Activated B cell treated with CpG ODN at 0.5 μM for 24 hours (primary cell): ENCODE results near the gene CYTH1. TPM values are rescaled to one million over a fixed set of nuclear protein-coding genes. Genes with fewer than 3 reads are reported as not detected.

Source experiments
- ATAC-seq: fragments of 200-7000 bp; cut with Tn5 transposase; one replicate; pipeline ENCODE4 v1.10.0; 2021; ENCODE audit warnings: low read depth, mild to moderate bottlenecking, moderate library complexity
- CTCF ChIA-PET: fragments of 350-600 bp; sonication (Branson Sonifier 250); formaldehyde crosslinking; loops from one replicate; lab custom pipeline; 2021; ENCODE audit warnings: antibody characterized with exemption; lab: Charles Lee
- POLR2A ChIA-PET: fragments of 350-600 bp; sonication (Branson Sonifier 250); formaldehyde crosslinking; loops from one replicate; lab custom pipeline; 2021; ENCODE audit warnings: antibody characterized with exemption; lab: Charles Lee
- DNase-seq: peaks from one replicate; pipeline ENCODE4 v3.0.0; 2022
- H3K27ac Mint-ChIP-seq: one replicate; pipeline ENCODE4 v1.8.0; 2020; ENCODE audit warnings: mixed read lengths
- H3K27me3 Mint-ChIP-seq: one replicate; pipeline ENCODE4 v1.8.0; 2021; ENCODE audit warnings: mixed read lengths
- H3K36me3 Mint-ChIP-seq: one replicate; pipeline ENCODE4 v1.8.0; 2021; ENCODE audit warnings: low read depth, mixed read lengths
- H3K4me1 Mint-ChIP-seq: one replicate; pipeline ENCODE4 v1.8.0; 2021; ENCODE audit warnings: mixed read lengths
- H3K4me3 Mint-ChIP-seq: one replicate; pipeline ENCODE4 v1.8.0; 2020; ENCODE audit warnings: mild to moderate bottlenecking, mixed read lengths
- H3K9me3 Mint-ChIP-seq: one replicate; pipeline ENCODE4 v1.8.0; 2020; ENCODE audit warnings: mixed read lengths
- CTCF ChIP-seq: fragments of 200-600 bp; IDR thresholded peaks from one replicate; pipeline ENCODE4 v1.8.0; 2022; ENCODE audit warnings: antibody characterized with exemption, mild to moderate bottlenecking
- intact Hi-C: fragments of 100-400 bp; cut with micrococcal nuclease; formaldehyde crosslinking; loops from one replicate; pipeline ENCODE4 v1.15.1; 2024
- total RNA-seq: library from RNA; stranded (reverse); gene quantifications from 2 replicates; pipeline ENCODE4 v1.2.3, GENCODE V29; 2022

Gene CYTH1
- total RNA-seq, 1 donor from 2014 or later = 391 TPM

GRCh38 chr17:78741644-78742284 lies 40.3 kb downstream of the CYTH1 start:
- DNase-seq (no peak), ATAC-seq (no peak)
- Mint-ChIP-seq H3K27me3 (no peaks in the 10 kb centered on the region), H3K36me3 (peaks cover 23% of the 10 kb centered on the region), H3K4me1 (peaks cover 94% of the 10 kb centered on the region), H3K4me3 (peak overlapping the region; percentile 35), H3K27ac (peak overlapping the region; percentile 80), H3K9me3 (no peaks in the 10 kb centered on the region)
- POLR2A ChIA-PET = interaction anchor here (0.5 to 3.0 kb wide), 10 partner anchors 8 to 824 kb away, joined by 3 to 13 read pairs (median 4); no protein-coding TSS in a partner anchor
- CTCF ChIA-PET = interaction anchor here (0.9 to 1.7 kb wide), 5 partner anchors 25 to 320 kb away, joined by 3 read pairs; no protein-coding TSS in a partner anchor
- intact Hi-C loops = no loop called here
- TF ChIP-seq CTCF = no peak

GRCh38 chr17:78739331-78739931 lies 42.6 kb downstream of the CYTH1 start:
- Mint-ChIP-seq H3K9me3 (no peaks in the 10 kb centered on the region), H3K4me3 (peak overlapping the region; percentile 60), H3K4me1 (peaks cover 82% of the 10 kb centered on the region), H3K27me3 (no peaks in the 10 kb centered on the region), H3K36me3 (peaks cover 34% of the 10 kb centered on the region), H3K27ac (peak overlapping the region; percentile 90)
- ChIA-PET CTCF (interaction anchor here (1.2 to 2.4 kb wide), 2 partner anchors 11 to 31 kb away, joined by 5 to 15 read pairs; no protein-coding TSS in a partner anchor), POLR2A (interaction anchor here (0.8 to 6.8 kb wide), 16 partner anchors 8 to 427 kb away, joined by 3 to 72 read pairs (median 5); no protein-coding TSS in a partner anchor)
- ATAC-seq (peak; percentile 10), DNase-seq (no peak)
- intact Hi-C loops = no loop called here
- TF ChIP-seq CTCF = no peak

DNA sequence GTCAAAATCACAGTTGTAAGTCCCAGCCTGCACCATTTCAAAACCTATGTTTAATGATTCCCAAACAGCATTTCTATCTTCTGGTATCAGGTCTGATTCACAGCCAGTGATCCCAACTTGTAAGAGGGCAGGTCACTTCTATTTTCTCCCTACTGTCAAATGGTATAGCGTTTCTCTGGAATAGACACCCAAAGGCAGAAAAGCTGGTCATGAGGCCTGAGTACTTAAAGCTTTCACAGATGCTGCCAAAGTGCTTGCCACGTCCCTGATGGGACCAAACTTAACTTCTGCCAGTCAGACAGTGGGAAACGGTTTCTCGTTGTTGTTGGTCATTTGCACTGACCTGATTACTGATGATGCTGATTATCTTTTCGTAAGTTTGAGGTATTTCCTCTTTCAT lies 43.4 kb downstream of the CYTH1 start:
- no peak for ATAC-seq
- Mint-ChIP-seq H3K9me3 (no peaks in the 10 kb centered on the region), H3K4me3 (peak overlapping the region; percentile 60), H3K27me3 (no peaks in the 10 kb centered on the region), H3K4me1 (peaks cover 80% of the 10 kb centered on the region), H3K36me3 (peaks cover 26% of the 10 kb centered on the region), H3K27ac (peak overlapping the region; percentile 90)
- intact Hi-C loops = no loop called here
- ChIA-PET CTCF (interaction anchor here (2.4 to 6.1 kb wide), 2 partner anchors 28 to 30 kb away, joined by 15 to 52 read pairs; no protein-coding TSS in a partner anchor), POLR2A (interaction anchor here (1.2 to 9.0 kb wide), 5 partner anchors 9 to 27 kb away, joined by 6 to 396 read pairs (median 17); no protein-coding TSS in a partner anchor)
- no peak for DNase-seq
- no peak for TF ChIP-seq CTCF

GRCh38 chr17:78738278-78738677 lies 43.8 kb downstream of the CYTH1 start:
- no peaks in the 10 kb centered on the region for H3K9me3 Mint-ChIP-seq
- DNase-seq (no peak), ATAC-seq (no peak)
- peaks cover 26% of the 10 kb centered on the region for H3K36me3 Mint-ChIP-seq
- H3K27ac Mint-ChIP-seq = peak overlapping the region; percentile 90
- peak overlapping the region; percentile 48 for H3K4me3 Mint-ChIP-seq
- no peaks in the 10 kb centered on the region for H3K27me3 Mint-ChIP-seq
- peaks cover 80% of the 10 kb centered on the region for H3K4me1 Mint-ChIP-seq
- intact Hi-C loops = no loop called here
- no peak for TF ChIP-seq CTCF
- ChIA-PET CTCF (interaction anchor here (6.1 kb wide), 1 partner anchor 27 kb away, joined by 52 read pairs; no protein-coding TSS in a partner anchor), POLR2A (interaction anchor here (5.0 to 9.0 kb wide), 5 partner anchors 10 to 43 kb away, joined by 65 to 396 read pairs (median 72); partner anchors contain the start of gene CYTH1)
